HepG2 (cell line): ENCODE results near the gene PPP1R14D.

Source experiments
- ATF3 ChIP-seq: sonication (generic); formaldehyde crosslinking; IDR thresholded peaks from 2 replicates; pipeline ENCODE4 v1.4.0; 2020; ENCODE audit warnings: missing genetic modification reagents
- GTF2F1 ChIP-seq: fragments of 150-350 bp; IDR thresholded peaks from 2 replicates; pipeline ENCODE4 v1.6.1; 2014; ENCODE audit warnings: low read length
- POLR2A ChIP-seq, 2 experiments: IDR thresholded peaks; 2 replicates each; pipeline ENCODE4 v1.6.1; 2011; ENCODE audit warnings: low read depth in 2 of 2, low read length in 2 of 2, mild to moderate bottlenecking in 1 of 2, moderate library complexity in 1 of 2; ENCODE audit not compliant: insufficient read depth in 1 of 2
- SAFB2 ChIP-seq: sonication (generic); formaldehyde crosslinking; IDR thresholded peaks from 2 replicates; pipeline ENCODE4 v1.5.1; 2020; ENCODE audit warnings: missing genetic modification reagents, low read depth, mild to moderate bottlenecking, borderline replicate concordance
- ZNF383 ChIP-seq: sonication (generic); formaldehyde crosslinking; IDR thresholded peaks from 2 replicates; pipeline ENCODE4 v1.4.0; 2020; ENCODE audit warnings: missing genetic modification reagents, mild to moderate bottlenecking, borderline replicate concordance
- ZNF562 ChIP-seq: sonication (generic); formaldehyde crosslinking; IDR thresholded peaks from 2 replicates; pipeline ENCODE4 v1.8.0; 2022; ENCODE audit warnings: missing genetic modification reagents, borderline replicate concordance

- TF ChIP-seq ATF3 (no peak), POLR2A (IDR thresholded peaks at IDR 0.05; ENCODE audit: insufficient read depth in 1 of 2, low read depth in 2 of 2, low read length in 2 of 2) (no peak), GTF2F1 (no peak), ZNF562 (CRISPR knock-in tag) (no peak), SAFB2 (CRISPR knock-in tag) (no peak), ZNF383 (CRISPR knock-in tag) (no peak)
These were observed 41.1 kb downstream of the PPP1R14D start for GRCh38 chr15:40787344-40787841.
